ENCODE measurements around the gene BTBD2. TPM values are rescaled to one million over a fixed set of nuclear protein-coding genes. Genes with fewer than 3 reads are reported as not detected.

BTBD2 gene
- polyA plus RNA-seq, 1 donor (not counting 4 experiments of a cell fraction or from before 2014, with no cell fraction given) = 22.3 TPM

- DNase-seq (ENCODE audit: low read depth, low spot score) (no peak), FAIRE-seq (peak; percentile 53)
- Histone ChIP-seq H3K9me3 (ENCODE audit: control insufficient read depth, low read depth, low read length) (no peaks in the 10 kb centered on the region), H3K9me1 (ENCODE audit: control insufficient read depth, extremely low read depth, insufficient read depth, low read length) (no peaks in the 10 kb centered on the region), H3K27me3 (ENCODE audit: control insufficient read depth, extremely low read depth, insufficient read depth, low read length) (no peaks in the 10 kb centered on the region), H3K79me2 (ENCODE audit: control insufficient read depth, insufficient read depth, low read length) (no peaks in the 10 kb centered on the region), H3K27ac (ENCODE audit: control insufficient read depth, insufficient read depth, low read length) (no peak overlapping the region), H3K36me3 (ENCODE audit: control insufficient read depth in 2 of 2, extremely low read depth in 1 of 2, insufficient read depth in 2 of 2, low read length in 2 of 2) (peaks cover 6 to 9% of the 10 kb centered on the region in 2 experiments), H3K4me3 (ENCODE audit: control insufficient read depth in 2 of 3, extremely low read depth in 1 of 3, insufficient read depth in 2 of 3, low read depth in 1 of 3, low read length in 3 of 3) (no peak overlapping the region), H4K20me1 (ENCODE audit: control insufficient read depth, extremely low read depth, insufficient read depth, low read length) (no peaks in the 10 kb centered on the region), H2AFZ (ENCODE audit: control insufficient read depth, low read length) (no peak overlapping the region), H3K4me2 (ENCODE audit: control insufficient read depth, extremely low read depth, insufficient read depth, low read depth, low read length) (no peak overlapping the region), H3K9ac (ENCODE audit: control insufficient read depth, extremely low read depth, insufficient read depth, low read length) (no peak overlapping the region), H3K4me1 (ENCODE audit: control insufficient read depth, extremely low read depth, insufficient read depth, low read length) (no peaks in the 10 kb centered on the region)
- dilution Hi-C loops (cut with MboI; ENCODE audit: extremely low pct_ligation_motif_present, low sequenced_read_pairs) = no loop called here
- TF ChIP-seq EZH2 (IDR thresholded peaks at IDR 0.05; ENCODE audit: low read length) = no peak
- TF ChIP-seq CTCF (optimal IDR thresholded peaks at IDR 0.05 in 1 of 3, IDR thresholded peaks at IDR 0.05 in 1 of 3, conservative IDR thresholded peaks at IDR 0.05 in 1 of 3; ENCODE audit: extremely low read depth in 1 of 3, insufficient read depth in 2 of 3, low read length in 3 of 3) = no peak
These were observed 17.9 kb downstream of the BTBD2 start for GRCh38 chr19:1997353-1998233.

GRCh38 chr19:1992759-1993260 is 22.7 kb downstream of the BTBD2 start:
- H3K9me1 ChIP-seq (ENCODE audit: control insufficient read depth, extremely low read depth, insufficient read depth, low read length) = no peaks in the 10 kb centered on the region
- H3K4me1 ChIP-seq (ENCODE audit: control insufficient read depth, extremely low read depth, insufficient read depth, low read length) = no peaks in the 10 kb centered on the region
- no peaks in the 10 kb centered on the region for H3K27me3 ChIP-seq (ENCODE audit: control insufficient read depth, extremely low read depth, insufficient read depth, low read length)
- no peak overlapping the region for H2AFZ ChIP-seq (ENCODE audit: control insufficient read depth, low read length)
- FAIRE-seq (no peak), DNase-seq (ENCODE audit: low read depth, low spot score) (no peak)
- peaks cover 24 to 25% of the 10 kb centered on the region in 2 experiments for H3K36me3 ChIP-seq (ENCODE audit: control insufficient read depth in 2 of 2, extremely low read depth in 1 of 2, insufficient read depth in 2 of 2, low read length in 2 of 2)
- H3K9me3 ChIP-seq (ENCODE audit: control insufficient read depth, low read depth, low read length) = no peaks in the 10 kb centered on the region
- no peak overlapping the region for H3K9ac ChIP-seq (ENCODE audit: control insufficient read depth, extremely low read depth, insufficient read depth, low read length)
- no peaks in the 10 kb centered on the region for H3K79me2 ChIP-seq (ENCODE audit: control insufficient read depth, insufficient read depth, low read length)
- H3K4me2 ChIP-seq (ENCODE audit: control insufficient read depth, extremely low read depth, insufficient read depth, low read depth, low read length) = no peak overlapping the region
- TF ChIP-seq EZH2 (IDR thresholded peaks at IDR 0.05; ENCODE audit: low read length) = no peak
- TF ChIP-seq CTCF (optimal IDR thresholded peaks at IDR 0.05 in 1 of 3, IDR thresholded peaks at IDR 0.05 in 1 of 3, conservative IDR thresholded peaks at IDR 0.05 in 1 of 3; ENCODE audit: extremely low read depth in 1 of 3, insufficient read depth in 2 of 3, low read length in 3 of 3) = no peak
- H3K4me3 ChIP-seq (ENCODE audit: control insufficient read depth in 2 of 3, extremely low read depth in 1 of 3, insufficient read depth in 2 of 3, low read depth in 1 of 3, low read length in 3 of 3) = no peak overlapping the region
- H3K27ac ChIP-seq (ENCODE audit: control insufficient read depth, insufficient read depth, low read length) = no peak overlapping the region
- no peaks in the 10 kb centered on the region for H4K20me1 ChIP-seq (ENCODE audit: control insufficient read depth, extremely low read depth, insufficient read depth, low read length)
- dilution Hi-C loops (cut with MboI; ENCODE audit: extremely low pct_ligation_motif_present, low sequenced_read_pairs) = no loop called here
